Liver (tissue), 9 donors: ENCODE results near the gene BLTP3A. TPM values are rescaled to one million over a fixed set of nuclear protein-coding genes. Genes with fewer than 3 reads are reported as not detected.
"Not testable (repeated sequence)": the region's sequence is repeated elsewhere in the genome, so short reads cannot be mapped to it uniquely, and the experiment has no call there.

Experiments
- DNase-seq: peaks from one replicate; pipeline ENCODE4 v3.0.0-alpha.2; 2017; ENCODE audit warnings: low spot score
- H3K27ac ChIP-seq, 2 donors: one replicate each; pipeline ENCODE4 v1.7.0; 2013; ENCODE audit warnings: inconsistent platforms in 2 of 2, low read length in 2 of 2, control low read depth in 1 of 2, low read depth in 1 of 2, mild to moderate bottlenecking in 1 of 2
- H3K27me3 ChIP-seq, 4 donors: one replicate each; pipeline versions ENCODE4 v1.6.1 to v1.7.0; 2013; ENCODE audit warnings: low read length in 3 of 4, inconsistent platforms in 1 of 4, mild to moderate bottlenecking in 1 of 4, moderate library complexity in 1 of 4; ENCODE audit not compliant: control insufficient read depth in 4 of 4, insufficient read depth in 4 of 4
- H3K36me3 ChIP-seq, 4 donors: one replicate each; pipeline versions ENCODE4 v1.6.1 to v1.7.0; 2013; ENCODE audit warnings: low read length in 3 of 4, mild to moderate bottlenecking in 3 of 4, low read depth in 1 of 4, moderate library complexity in 1 of 4; ENCODE audit not compliant: control insufficient read depth in 4 of 4, insufficient read depth in 3 of 4
- H3K4me1 ChIP-seq, 4 donors: one replicate each; pipeline versions ENCODE4 v1.6.1 to v1.7.0; 2013; ENCODE audit warnings: low read length in 3 of 4, mild to moderate bottlenecking in 3 of 4, moderate library complexity in 1 of 4; ENCODE audit not compliant: control insufficient read depth in 4 of 4, insufficient read depth in 4 of 4
- H3K4me3 ChIP-seq, 3 donors: one replicate each; pipeline versions ENCODE4 v1.6.1 to v1.7.0; 2013; ENCODE audit warnings: low read length in 3 of 3, control low read depth in 1 of 3, low read depth in 1 of 3, mild to moderate bottlenecking in 1 of 3
- H3K9ac ChIP-seq, 2 donors: one replicate each; pipeline ENCODE4 v1.7.0; 2013; ENCODE audit warnings: low read length in 2 of 2, mild to moderate bottlenecking in 2 of 2, moderate library complexity in 2 of 2, control low read depth in 1 of 2, low read depth in 1 of 2
- H3K9me3 ChIP-seq, 4 donors: one replicate each; pipeline versions ENCODE4 v1.6.1 to v1.7.0; 2013; ENCODE audit warnings: low read length in 3 of 4; ENCODE audit not compliant: control insufficient read depth in 4 of 4
- FOXA1 ChIP-seq: IDR thresholded peaks from 2 replicates; pipeline ENCODE4 v1.6.1; 2016; ENCODE audit warnings: antibody characterized with exemption
- FOXA2 ChIP-seq: IDR thresholded peaks from 2 replicates; pipeline ENCODE4 v1.6.1; 2016; ENCODE audit warnings: antibody characterized with exemption
- GABPA ChIP-seq, 2 donors: IDR thresholded peaks in 1 of 2; conservative IDR thresholded peaks in 1 of 2; 2 replicates each; pipeline ENCODE4 v1.6.1; 2016; ENCODE audit warnings: antibody characterized with exemption in 2 of 2, mild to moderate bottlenecking in 1 of 2, moderate library complexity in 1 of 2
- HNF4A ChIP-seq, 2 donors: conservative IDR thresholded peaks; 2 replicates each; pipeline ENCODE4 v1.6.1; 2016; ENCODE audit warnings: antibody characterized with exemption in 2 of 2, mild to moderate bottlenecking in 2 of 2
- JUND ChIP-seq, 2 donors: IDR thresholded peaks; 2 replicates each; pipeline ENCODE4 v1.6.1; 2016; ENCODE audit warnings: antibody characterized with exemption in 2 of 2
- RAD21 ChIP-seq, 2 donors: IDR thresholded peaks; 2 replicates each; pipeline ENCODE4 v1.6.1; 2016; ENCODE audit warnings: antibody characterized with exemption in 2 of 2, mild to moderate bottlenecking in 2 of 2
- RXRA ChIP-seq, 2 donors: IDR thresholded peaks; 2 replicates each; pipeline ENCODE4 v1.6.1; 2017 to 2018; ENCODE audit warnings: antibody characterized with exemption in 2 of 2, mild to moderate bottlenecking in 1 of 2
- TAF1 ChIP-seq: conservative IDR thresholded peaks from 2 replicates; pipeline ENCODE4 v1.6.1; 2016; ENCODE audit warnings: antibody characterized with exemption, mild to moderate bottlenecking
- YY1 ChIP-seq: IDR thresholded peaks from 2 replicates; pipeline ENCODE4 v1.6.1; 2016; ENCODE audit warnings: antibody characterized with exemption, mild to moderate bottlenecking
- WGBS: extraction: QIAGEN DNeasy Blood & Tissue Kit; methylation state at CpG from one replicate; pipeline ENCODE4 v1.1.7; 2013; 5-methylcytosine and 5-hydroxymethylcytosine counted together
- polyA plus RNA-seq, 2 donors: library from polyadenylated mRNA; stranded (reverse) in 1 of 2; unstranded in 1 of 2; fragments of 200-250 nt in 1 of 2; fragments of >200 nt in 1 of 2; fragmentation: Nextera tagmentation in 1 of 2; extraction: Ambion mirVana in 1 of 2; gene quantifications; one replicate each; pipeline versions ENCODE4 v1.2.1 to v1.2.3, GENCODE V29; 2013 to 2015
- total RNA-seq, 2 donors: library from RNA; depleted of rRNA; stranded (reverse); fragments of >200 nt; gene quantifications; one replicate each; pipeline ENCODE4 v1.2.3, GENCODE V29; 2014
- TF ChIP-seq, protein P1 (sequence below): IDR thresholded peaks from 2 replicates; pipeline ENCODE4 v1.6.1; 2016; ENCODE audit warnings: antibody characterized with exemption
- TF ChIP-seq, protein P2 (sequence below): IDR thresholded peaks from 2 replicates; pipeline ENCODE4 v1.6.1; 2016; ENCODE audit warnings: antibody characterized with exemption
- TF ChIP-seq, protein P3 (sequence below): fragments of 150-350 bp; IDR thresholded peaks from 2 replicates; pipeline ENCODE4 v1.5.1; 2017; ENCODE audit warnings: improper control_type of control experiment, low read depth, low read length; ENCODE audit not compliant: missing input control
- donor health status: healthy.
- donor health status: healthy.
- donor health status: healthy.
- donor health status: healthy.
- donor health status: healthy.

Gene BLTP3A
- total and polyA plus RNA-seq, 4 donors, result 2.5 to 14.6 (median 7.0) TPM

DNA sequence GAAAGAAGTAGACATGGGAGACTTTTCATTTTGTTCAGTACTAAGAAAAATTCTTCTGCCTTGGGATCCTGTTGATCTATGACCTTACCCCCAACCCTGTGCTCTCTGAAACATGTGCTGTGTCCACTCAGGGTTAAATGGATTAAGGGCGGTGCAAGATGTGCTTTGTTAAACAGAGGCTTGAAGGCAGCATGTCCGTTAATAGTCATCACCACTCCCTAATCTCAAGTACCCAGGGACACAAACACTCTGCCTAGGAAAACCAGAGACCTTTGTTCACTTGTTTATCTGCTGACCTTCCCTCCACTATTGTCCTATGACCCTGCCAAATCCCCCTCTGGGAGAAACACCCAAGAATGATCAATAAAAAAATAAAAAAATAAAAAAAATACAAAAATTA is 4.7 kb upstream of the BLTP3A start:
- 29% methylated on average over 1 of the region's 2 CpGs for WGBS
- not testable (repeated sequence) for H3K9ac ChIP-seq, H3K27me3 ChIP-seq, DNase-seq, H3K27ac ChIP-seq, H3K36me3 ChIP-seq, H3K4me3 ChIP-seq, H3K9me3 ChIP-seq, H3K4me1 ChIP-seq

DNA sequence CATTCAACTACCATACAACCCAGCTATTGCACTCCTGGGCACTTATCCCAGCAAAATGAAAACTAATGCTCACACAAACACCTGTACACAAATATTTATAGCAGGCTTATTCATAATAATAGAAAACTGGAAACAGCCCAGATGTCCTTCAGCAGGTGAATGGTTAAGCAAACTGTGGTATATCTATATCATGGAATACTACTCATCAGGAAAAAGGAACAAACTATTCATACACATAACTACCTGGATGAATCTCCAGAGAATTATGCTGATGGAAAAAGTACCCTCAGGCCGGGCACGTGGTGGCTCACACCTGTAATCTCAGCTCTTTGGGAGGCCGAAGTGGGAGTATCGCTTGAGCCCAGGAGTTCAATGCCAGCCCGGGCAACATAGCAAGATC is 3.8 kb upstream of the BLTP3A start:
- no peak overlapping the region for H3K27ac ChIP-seq
- H3K9me3 ChIP-seq, result no peaks in the 10 kb centered on the region
- H3K9ac ChIP-seq, result no peak overlapping the region
- H3K4me1 ChIP-seq, result peaks cover 0 to 8% (median 7%) of the 10 kb centered on the region in 4 donors
- no peaks in the 10 kb centered on the region for H3K36me3 ChIP-seq
- 97% methylated on average over 5 of the region's 5 CpGs for WGBS
- no peak for DNase-seq
- TF ChIP-seq, protein P1, sequence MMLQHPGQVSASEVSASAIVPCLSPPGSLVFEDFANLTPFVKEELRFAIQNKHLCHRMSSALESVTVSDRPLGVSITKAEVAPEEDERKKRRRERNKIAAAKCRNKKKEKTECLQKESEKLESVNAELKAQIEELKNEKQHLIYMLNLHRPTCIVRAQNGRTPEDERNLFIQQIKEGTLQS, result no peak
- TF ChIP-seq, protein P2, sequence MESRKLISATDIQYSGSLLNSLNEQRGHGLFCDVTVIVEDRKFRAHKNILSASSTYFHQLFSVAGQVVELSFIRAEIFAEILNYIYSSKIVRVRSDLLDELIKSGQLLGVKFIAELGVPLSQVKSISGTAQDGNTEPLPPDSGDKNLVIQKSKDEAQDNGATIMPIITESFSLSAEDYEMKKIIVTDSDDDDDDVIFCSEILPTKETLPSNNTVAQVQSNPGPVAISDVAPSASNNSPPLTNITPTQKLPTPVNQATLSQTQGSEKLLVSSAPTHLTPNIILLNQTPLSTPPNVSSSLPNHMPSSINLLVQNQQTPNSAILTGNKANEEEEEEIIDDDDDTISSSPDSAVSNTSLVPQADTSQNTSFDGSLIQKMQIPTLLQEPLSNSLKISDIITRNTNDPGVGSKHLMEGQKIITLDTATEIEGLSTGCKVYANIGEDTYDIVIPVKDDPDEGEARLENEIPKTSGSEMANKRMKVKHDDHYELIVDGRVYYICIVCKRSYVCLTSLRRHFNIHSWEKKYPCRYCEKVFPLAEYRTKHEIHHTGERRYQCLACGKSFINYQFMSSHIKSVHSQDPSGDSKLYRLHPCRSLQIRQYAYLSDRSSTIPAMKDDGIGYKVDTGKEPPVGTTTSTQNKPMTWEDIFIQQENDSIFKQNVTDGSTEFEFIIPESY, result no peak
- TF ChIP-seq, protein P3, sequence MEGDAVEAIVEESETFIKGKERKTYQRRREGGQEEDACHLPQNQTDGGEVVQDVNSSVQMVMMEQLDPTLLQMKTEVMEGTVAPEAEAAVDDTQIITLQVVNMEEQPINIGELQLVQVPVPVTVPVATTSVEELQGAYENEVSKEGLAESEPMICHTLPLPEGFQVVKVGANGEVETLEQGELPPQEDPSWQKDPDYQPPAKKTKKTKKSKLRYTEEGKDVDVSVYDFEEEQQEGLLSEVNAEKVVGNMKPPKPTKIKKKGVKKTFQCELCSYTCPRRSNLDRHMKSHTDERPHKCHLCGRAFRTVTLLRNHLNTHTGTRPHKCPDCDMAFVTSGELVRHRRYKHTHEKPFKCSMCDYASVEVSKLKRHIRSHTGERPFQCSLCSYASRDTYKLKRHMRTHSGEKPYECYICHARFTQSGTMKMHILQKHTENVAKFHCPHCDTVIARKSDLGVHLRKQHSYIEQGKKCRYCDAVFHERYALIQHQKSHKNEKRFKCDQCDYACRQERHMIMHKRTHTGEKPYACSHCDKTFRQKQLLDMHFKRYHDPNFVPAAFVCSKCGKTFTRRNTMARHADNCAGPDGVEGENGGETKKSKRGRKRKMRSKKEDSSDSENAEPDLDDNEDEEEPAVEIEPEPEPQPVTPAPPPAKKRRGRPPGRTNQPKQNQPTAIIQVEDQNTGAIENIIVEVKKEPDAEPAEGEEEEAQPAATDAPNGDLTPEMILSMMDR, result no peak
- TF ChIP-seq FOXA1 (no peak), JUND (IDR thresholded peaks at IDR 0.05) (no peak), GABPA (IDR thresholded peaks at IDR 0.05 in 1 of 2, conservative IDR thresholded peaks at IDR 0.05 in 1 of 2) (no peak), FOXA2 (no peak), RAD21 (IDR thresholded peaks at IDR 0.05) (no peak), HNF4A (conservative IDR thresholded peaks at IDR 0.05) (no peak), TAF1 (no peak), YY1 (no peak)
- no peaks in the 10 kb centered on the region for H3K27me3 ChIP-seq
- no peak overlapping the region for H3K4me3 ChIP-seq

DNA sequence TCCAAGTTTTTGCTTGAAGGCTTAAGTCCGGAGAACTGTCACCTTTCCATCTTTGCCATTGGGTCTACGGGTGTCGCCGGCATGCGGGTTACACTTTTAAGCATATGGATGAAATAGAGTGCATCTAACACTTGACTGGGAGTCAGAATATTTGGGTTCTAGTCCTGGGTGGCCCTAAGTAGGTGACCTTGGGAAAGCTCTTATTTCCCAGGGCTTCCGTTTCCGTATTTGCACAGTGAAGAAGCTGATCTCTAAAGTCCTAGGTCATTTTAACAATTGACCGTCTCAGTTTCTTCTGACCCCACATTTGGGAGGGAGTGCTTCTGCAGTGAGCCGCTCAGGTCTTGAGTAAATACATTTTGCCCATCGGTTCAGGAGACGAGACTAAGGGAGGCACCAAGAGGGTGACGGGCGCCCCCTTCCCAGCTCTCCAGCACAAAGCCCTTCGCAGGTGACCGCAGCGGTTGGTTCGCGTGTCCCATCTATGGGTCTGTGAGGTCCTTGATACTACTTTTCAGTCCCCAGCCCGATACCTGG is 651 bp upstream of the BLTP3A start:
- H3K27me3 ChIP-seq, result no peaks in the 10 kb centered on the region
- H3K9ac ChIP-seq, result peak overlapping the region; percentile 31 to 81
- TF ChIP-seq GABPA (IDR thresholded peaks at IDR 0.05 in 1 of 2, conservative IDR thresholded peaks at IDR 0.05 in 1 of 2), result no peak
- peak; percentile 15 for TF ChIP-seq YY1
- peak in 1 of 2 donors; percentile 14 for TF ChIP-seq RAD21 (IDR thresholded peaks at IDR 0.05)
- no peak for TF ChIP-seq RXRA (IDR thresholded peaks at IDR 0.05)
- 7% methylated on average over 19 of the region's 19 CpGs for WGBS
- peak overlapping the region; percentile 36 to 94 (median 84) for H3K4me3 ChIP-seq
- H3K27ac ChIP-seq, result peak overlapping the region; percentile 85 to 88
- H3K4me1 ChIP-seq, result peaks cover 1 to 19% (median 12%) of the 10 kb centered on the region in 4 donors
- no peaks in the 10 kb centered on the region for H3K36me3 ChIP-seq
- H3K9me3 ChIP-seq, result no peaks in the 10 kb centered on the region
- peak; percentile 34 for DNase-seq
